IPS-18a (cell line): Measurements from ENCODE around the gene AP5M1.
"Not testable (repeated sequence)": the region's sequence is repeated elsewhere in the genome, so short reads cannot be mapped to it uniquely, and the experiment has no call there.

Experiments
- H3K27ac ChIP-seq: one replicate; pipeline ENCODE4 v1.5.1; 2013; ENCODE audit warnings: low read length
- H3K27me3 ChIP-seq: one replicate; pipeline ENCODE4 v1.6.1; 2013; ENCODE audit warnings: mild to moderate bottlenecking, low read length; ENCODE audit not compliant: control insufficient read depth, insufficient read depth
- H3K36me3 ChIP-seq: one replicate; pipeline ENCODE4 v1.6.1; 2013; ENCODE audit warnings: low read depth, low read length; ENCODE audit not compliant: control insufficient read depth
- H3K4me1 ChIP-seq: one replicate; pipeline ENCODE4 v1.6.1; 2013; ENCODE audit warnings: low read depth, low read length; ENCODE audit not compliant: control insufficient read depth
- H3K4me3 ChIP-seq: one replicate; pipeline ENCODE4 v1.5.1; 2013; ENCODE audit warnings: low read length
- H3K9ac ChIP-seq: one replicate; pipeline ENCODE4 v1.6.1; 2013; ENCODE audit warnings: mild to moderate bottlenecking, low read length, moderate library complexity
- H3K9me3 ChIP-seq: one replicate; pipeline ENCODE4 v1.6.1; 2013; ENCODE audit warnings: low read depth, low read length; ENCODE audit not compliant: control insufficient read depth

The AP5M1 gene

DNA sequence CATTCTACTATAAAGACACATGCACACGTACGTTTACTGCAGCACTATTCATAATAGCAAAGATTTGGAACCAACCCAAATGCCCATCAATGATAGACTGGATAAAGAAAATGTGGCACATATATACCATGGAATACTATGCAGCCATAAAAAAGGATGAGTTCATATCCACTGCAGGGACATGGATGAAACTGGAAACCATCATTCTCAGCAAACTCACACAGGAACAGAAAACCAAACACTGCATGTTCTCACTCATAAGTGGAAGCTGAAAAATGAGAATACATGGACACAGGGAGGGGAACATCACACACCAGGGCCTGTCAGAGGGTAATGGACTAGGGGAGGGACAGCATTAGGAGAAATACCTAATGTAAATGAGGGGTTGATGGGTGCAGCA is 10.6 kb upstream of the AP5M1 start:
- peaks cover 12% of the 10 kb centered on the region for H3K4me1 ChIP-seq
- H3K27ac ChIP-seq, H3K9ac ChIP-seq, H3K9me3 ChIP-seq, H3K36me3 ChIP-seq, H3K27me3 ChIP-seq, H3K4me3 ChIP-seq: not testable (repeated sequence)

DNA sequence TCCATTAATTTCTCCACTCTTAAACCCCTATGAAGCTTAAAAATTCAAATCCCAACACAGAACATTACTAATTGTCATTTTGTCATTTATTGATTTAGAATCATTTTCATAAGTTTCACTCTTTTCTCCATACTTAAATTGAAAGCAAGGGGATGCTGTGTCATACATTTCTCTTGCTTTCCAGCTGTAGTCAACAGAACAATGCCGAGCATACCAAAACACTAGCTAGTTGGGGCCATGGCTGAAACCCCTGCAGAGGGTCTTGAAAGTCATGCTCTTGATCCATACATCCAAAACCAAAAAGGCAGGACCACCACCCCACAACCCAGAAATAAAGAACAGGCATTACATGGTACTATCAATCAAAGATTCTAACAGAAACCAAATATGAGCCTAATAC is 9.1 kb upstream of the AP5M1 start:
- H3K27me3 ChIP-seq, result no peaks in the 10 kb centered on the region
- H3K9ac ChIP-seq, result no peak overlapping the region
- peaks cover 8% of the 10 kb centered on the region for H3K4me1 ChIP-seq
- no peak overlapping the region for H3K27ac ChIP-seq
- no peaks in the 10 kb centered on the region for H3K9me3 ChIP-seq
- no peaks in the 10 kb centered on the region for H3K36me3 ChIP-seq
- H3K4me3 ChIP-seq, result no peak overlapping the region

DNA sequence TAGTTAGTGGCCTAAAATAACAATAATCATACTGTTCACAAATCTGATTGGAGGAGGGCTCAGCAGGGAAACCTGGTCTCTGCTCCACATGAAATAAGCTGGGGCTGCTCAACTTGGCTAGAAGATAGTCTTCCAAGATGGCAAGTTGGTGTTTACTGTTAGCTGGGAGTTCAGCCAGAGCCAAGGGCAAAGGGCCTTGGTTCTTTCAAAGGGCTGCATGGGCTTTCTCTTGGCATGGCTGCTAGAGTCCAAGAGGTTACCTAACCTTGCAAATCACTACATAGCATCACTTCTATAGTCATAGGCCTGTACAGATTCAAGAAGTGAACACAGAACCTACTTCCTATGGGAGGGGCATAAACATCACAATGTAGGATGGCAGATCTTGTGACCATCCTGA is 7.2 kb upstream of the AP5M1 start:
- H3K9ac ChIP-seq, result no peak overlapping the region
- H3K4me1 ChIP-seq, result peaks cover 16% of the 10 kb centered on the region
- H3K27ac ChIP-seq, result no peak overlapping the region
- H3K4me3 ChIP-seq, result no peak overlapping the region
- H3K27me3 ChIP-seq, result no peaks in the 10 kb centered on the region
- no peaks in the 10 kb centered on the region for H3K36me3 ChIP-seq
- no peaks in the 10 kb centered on the region for H3K9me3 ChIP-seq

DNA sequence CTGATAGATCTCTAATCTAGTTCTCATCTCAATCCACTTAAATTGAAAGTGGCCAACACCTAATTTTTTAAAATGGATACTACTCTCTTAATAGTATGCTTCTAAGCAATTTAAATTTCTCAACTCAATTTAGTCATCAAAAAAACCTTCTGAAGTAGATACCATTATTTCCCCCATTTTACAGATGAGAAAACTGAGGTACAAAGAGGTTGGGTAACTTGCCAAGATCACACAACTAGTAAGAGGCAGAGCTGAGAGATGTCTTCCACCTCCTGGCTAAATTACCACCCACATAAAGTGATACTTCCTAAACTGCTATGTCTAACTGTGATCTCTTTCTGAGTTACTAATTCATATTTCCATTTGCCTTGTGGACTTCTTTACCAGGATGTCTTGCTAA is 6.7 kb upstream of the AP5M1 start:
- H3K36me3 ChIP-seq, result no peaks in the 10 kb centered on the region
- H3K9ac ChIP-seq, result no peak overlapping the region
- peaks cover 20% of the 10 kb centered on the region for H3K4me1 ChIP-seq
- no peak overlapping the region for H3K27ac ChIP-seq
- no peak overlapping the region for H3K4me3 ChIP-seq
- H3K27me3 ChIP-seq, result no peaks in the 10 kb centered on the region
- H3K9me3 ChIP-seq, result no peaks in the 10 kb centered on the region

DNA sequence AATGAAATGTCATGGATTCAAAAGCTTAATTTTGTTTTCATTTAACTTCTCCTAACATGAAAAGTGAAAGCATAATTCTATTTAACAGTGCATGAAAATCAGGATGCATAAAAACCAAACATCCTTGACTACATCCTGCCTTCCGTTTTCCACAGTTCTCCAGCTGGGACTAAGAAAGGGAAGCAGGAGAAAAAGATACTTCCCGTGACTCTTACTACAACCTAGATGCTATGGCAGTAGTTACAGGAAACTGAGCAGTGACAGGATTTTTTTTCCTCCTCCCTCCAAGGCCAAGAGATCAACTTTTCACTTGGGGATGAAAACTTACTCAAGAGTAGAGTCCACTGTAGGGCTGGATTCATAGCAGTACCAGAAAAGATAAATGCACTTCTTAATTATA is 2.7 kb upstream of the AP5M1 start:
- H3K4me1 ChIP-seq, result peaks cover 26% of the 10 kb centered on the region
- H3K4me3 ChIP-seq, result peak overlapping the region; percentile 11
- no peaks in the 10 kb centered on the region for H3K36me3 ChIP-seq
- no peaks in the 10 kb centered on the region for H3K27me3 ChIP-seq
- no peaks in the 10 kb centered on the region for H3K9me3 ChIP-seq
- no peak overlapping the region for H3K9ac ChIP-seq
- no peak overlapping the region for H3K27ac ChIP-seq

DNA sequence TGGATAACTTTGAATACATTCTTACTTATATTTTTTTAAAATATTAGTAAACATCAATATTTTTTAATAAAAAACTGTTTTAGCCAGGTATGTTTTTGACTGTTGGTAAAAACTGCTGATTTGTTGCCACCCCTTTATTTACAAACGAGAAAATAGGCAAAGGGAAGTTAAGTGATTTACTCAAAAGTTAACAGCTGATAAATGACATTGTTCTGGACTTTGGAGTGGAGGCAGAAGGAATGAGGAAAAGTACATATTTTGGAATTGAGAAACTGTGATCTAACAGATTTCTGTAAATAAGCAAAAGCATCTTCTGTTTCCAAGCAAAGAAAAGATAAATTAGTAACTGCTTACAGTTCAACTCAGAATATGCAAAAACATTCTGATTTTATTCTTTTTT is 4.5 kb downstream of the AP5M1 start:
- Histone ChIP-seq H3K9me3 (no peaks in the 10 kb centered on the region), H3K27me3 (no peaks in the 10 kb centered on the region), H3K4me3 (no peak overlapping the region), H3K9ac (no peak overlapping the region), H3K4me1 (peaks cover 8% of the 10 kb centered on the region), H3K36me3 (peaks cover 25% of the 10 kb centered on the region), H3K27ac (no peak overlapping the region)

DNA sequence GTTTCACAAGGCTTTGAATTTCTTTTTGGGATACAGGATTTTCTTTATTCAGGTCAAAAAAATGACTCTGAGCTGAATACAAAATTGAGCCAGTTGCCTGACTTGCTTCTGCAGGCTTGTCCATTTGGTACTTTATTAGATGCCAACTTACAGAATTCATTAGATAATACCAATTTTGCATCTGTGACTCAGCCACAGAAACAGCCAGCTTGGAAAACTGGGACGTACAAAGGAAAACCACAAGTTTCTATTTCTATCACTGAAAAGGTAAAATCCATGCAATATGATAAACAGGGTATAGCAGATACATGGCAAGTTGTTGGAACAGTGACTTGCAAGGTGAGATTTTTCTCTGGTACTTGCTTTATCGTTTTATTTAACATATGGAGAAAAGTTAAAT is 5.8 kb downstream of the AP5M1 start:
- Histone ChIP-seq H3K4me3 (no peak overlapping the region), H3K9ac (no peak overlapping the region), H3K9me3 (no peaks in the 10 kb centered on the region), H3K36me3 (peaks cover 28% of the 10 kb centered on the region), H3K27me3 (no peaks in the 10 kb centered on the region), H3K27ac (no peak overlapping the region), H3K4me1 (peaks cover 8% of the 10 kb centered on the region)

DNA sequence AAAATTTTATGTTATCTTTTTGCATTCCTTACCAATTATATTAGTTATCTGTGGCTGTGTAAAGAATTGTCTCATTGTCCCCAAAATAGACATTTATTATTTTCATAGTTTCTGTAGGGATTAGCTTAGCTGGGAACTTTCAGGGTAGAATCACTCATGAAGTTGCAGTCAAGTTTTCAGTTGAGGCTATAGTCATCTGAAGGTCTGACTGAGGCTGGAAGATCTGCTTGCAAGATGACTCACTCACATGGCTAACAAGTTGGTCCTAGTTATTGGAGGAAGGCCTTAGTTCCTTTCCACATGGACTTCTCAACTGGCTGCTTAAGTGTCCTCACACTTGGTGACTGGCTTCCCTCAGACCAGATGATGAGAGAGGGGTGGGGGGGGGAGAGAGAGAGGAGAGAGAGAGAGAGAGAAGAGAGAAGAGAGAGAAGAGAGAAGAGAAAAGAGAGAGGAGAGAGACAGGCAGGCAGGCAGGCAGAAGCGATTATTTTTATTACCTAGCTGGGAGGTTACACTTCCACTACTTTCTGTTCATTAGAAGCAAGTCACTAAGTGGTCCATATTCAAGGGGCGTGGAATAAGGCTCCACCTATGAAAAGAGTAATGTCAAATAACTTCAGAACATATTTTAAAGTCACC is 6.4 kb downstream of the AP5M1 start:
- peaks cover 30% of the 10 kb centered on the region for H3K36me3 ChIP-seq
- no peaks in the 10 kb centered on the region for H3K9me3 ChIP-seq
- peaks cover 7% of the 10 kb centered on the region for H3K4me1 ChIP-seq

DNA sequence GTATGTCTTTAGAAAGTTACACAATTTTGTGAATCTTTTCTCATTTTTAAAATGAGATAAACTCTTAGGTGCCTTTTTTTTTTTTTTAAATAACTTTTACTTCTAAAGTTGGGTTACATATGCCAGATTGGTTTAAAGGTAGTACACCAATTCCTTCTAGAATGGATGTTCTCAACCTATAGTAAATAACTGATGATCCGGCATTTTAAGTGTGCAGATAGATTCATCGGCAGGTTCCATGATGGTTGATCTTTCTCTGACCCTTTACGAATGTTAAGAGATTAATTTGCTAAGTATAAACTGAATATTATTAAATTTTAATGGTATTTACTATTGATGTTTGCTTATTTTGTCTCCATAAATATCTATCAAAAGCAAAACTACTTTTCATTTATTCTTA is 8.3 kb downstream of the AP5M1 start:
- Histone ChIP-seq H3K9me3 (no peaks in the 10 kb centered on the region), H3K4me1 (no peaks in the 10 kb centered on the region), H3K9ac (no peak overlapping the region), H3K27me3 (no peaks in the 10 kb centered on the region), H3K27ac (no peak overlapping the region), H3K4me3 (no peak overlapping the region), H3K36me3 (peaks cover 39% of the 10 kb centered on the region)

More for the DNA sequence above, 6.4 kb downstream of the AP5M1 start:
- no peak overlapping the region for H3K27ac ChIP-seq
- H3K9ac ChIP-seq, result no peak overlapping the region
- H3K27me3 ChIP-seq, result no peaks in the 10 kb centered on the region
- H3K4me3 ChIP-seq, result no peak overlapping the region

DNA sequence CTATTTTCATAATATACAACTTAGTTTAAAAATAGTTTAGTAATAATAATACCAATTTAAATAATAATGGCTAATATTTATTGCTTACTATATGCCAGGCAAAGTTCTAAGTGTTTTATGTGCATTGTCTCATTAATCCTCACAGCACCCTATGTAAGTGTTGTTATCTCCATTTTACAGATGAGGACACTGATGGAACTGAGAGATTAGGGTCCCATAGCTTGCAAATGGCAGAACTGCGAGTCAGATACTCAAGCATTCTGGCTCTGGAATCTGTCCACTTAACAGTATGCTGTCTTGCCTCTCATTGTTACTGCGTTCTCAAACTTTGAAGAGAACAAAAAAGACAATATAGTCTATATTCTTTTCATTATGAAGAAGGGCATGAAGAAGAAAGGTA is 19.0 kb downstream of the AP5M1 start:
- Histone ChIP-seq H3K4me3 (no peak overlapping the region), H3K27ac (no peak overlapping the region), H3K4me1 (no peaks in the 10 kb centered on the region), H3K27me3 (no peaks in the 10 kb centered on the region), H3K9ac (no peak overlapping the region), H3K36me3 (peaks cover 62% of the 10 kb centered on the region), H3K9me3 (no peaks in the 10 kb centered on the region)

DNA sequence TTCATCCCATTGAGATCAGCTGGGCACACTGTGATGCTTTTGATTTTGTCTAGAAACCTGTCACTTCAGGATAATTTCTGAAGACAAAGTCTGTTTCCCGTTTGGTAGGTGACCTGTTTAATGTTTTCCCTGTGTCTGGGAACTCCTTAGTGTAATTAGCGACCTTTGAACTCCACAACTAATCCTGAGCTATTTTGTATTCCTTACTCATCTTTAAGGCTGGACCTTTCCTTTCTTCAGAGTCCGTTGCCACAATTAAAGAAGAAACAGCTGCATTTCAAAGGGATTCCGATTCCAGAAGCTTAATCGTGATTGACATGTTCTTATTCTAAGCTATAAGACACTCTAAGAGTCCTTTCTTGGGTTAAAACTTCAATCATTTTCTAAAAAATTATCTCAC is 22.0 kb downstream of the AP5M1 start:
- no peak overlapping the region for H3K9ac ChIP-seq
- H3K27ac ChIP-seq, result no peak overlapping the region
- peaks cover 42% of the 10 kb centered on the region for H3K36me3 ChIP-seq
- no peaks in the 10 kb centered on the region for H3K9me3 ChIP-seq
- H3K4me3 ChIP-seq, result no peak overlapping the region
- H3K27me3 ChIP-seq, result no peaks in the 10 kb centered on the region
- no peaks in the 10 kb centered on the region for H3K4me1 ChIP-seq

DNA sequence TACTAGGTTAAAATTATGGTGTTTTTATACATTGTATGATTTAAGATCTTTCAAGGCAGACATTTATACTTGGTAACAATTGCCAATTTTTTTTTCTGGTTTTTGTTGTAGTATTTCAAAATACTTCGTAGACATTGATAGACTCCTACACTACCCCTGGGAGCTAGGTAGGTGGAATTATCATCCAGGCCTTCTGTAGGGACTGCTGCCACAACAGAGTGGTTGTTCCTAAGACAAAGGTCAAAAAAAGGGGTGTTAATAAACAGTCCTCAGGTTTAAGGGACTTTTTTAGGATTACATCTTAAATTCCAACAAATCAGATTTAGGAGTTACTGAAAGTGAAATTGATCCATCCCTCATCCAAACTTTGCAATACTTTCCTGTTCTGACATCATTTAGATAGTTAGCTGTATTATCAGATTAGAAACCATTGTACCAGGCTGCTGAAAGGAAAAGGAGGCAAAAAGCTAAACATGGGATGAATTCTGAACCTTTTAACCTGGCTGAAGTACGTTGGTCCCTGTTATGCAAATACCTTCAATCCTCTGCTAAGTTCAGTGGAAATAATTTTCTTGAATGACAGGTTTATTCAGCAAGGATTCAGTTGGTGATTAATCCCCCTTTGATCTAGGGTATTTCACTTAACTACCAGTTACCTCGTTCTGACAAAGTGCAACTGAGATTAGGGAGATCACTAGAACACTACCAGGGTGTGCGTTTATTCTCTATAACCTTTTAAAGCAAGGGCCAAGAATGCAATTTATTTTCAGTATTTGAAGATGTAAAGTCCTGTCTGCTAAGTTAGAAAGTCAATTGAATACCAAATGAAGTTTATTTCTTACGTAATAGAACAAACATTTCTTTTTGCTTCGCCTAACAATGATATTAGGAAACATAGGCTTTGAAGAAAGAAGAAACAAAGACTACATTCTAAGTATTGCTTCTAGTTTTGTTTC is 23.2 kb downstream of the AP5M1 start:
- no peak overlapping the region for H3K9ac ChIP-seq
- H3K27ac ChIP-seq, result peak overlapping the region; percentile 30
- H3K9me3 ChIP-seq, result no peaks in the 10 kb centered on the region
- H3K36me3 ChIP-seq, result peaks cover 30% of the 10 kb centered on the region
- no peak overlapping the region for H3K4me3 ChIP-seq
- no peaks in the 10 kb centered on the region for H3K4me1 ChIP-seq
- H3K27me3 ChIP-seq, result no peaks in the 10 kb centered on the region
